Astrocyte (in vitro differentiated cells and primary cell): ENCODE results near the gene ELOVL2. TPM values are rescaled to one million over a fixed set of nuclear protein-coding genes. Genes with fewer than 3 reads are reported as not detected.

ENCODE experiments used
- DNase-seq: peaks from one replicate; pipeline ENCODE4 v3.0.0-alpha.2; 2010; ENCODE audit warnings: low read depth
- FAIRE-seq: peaks from 2 replicates; lab custom pipeline; 2011; peaks lifted over from hg19 to GRCh38; lab: Jason Lieb, UNC
- H2AFZ ChIP-seq: 2 replicates; pipeline ENCODE4 v1.6.0; 2012; ENCODE audit warnings: low read depth, low read length, inconsistent platforms
- H3K27ac ChIP-seq: 2 replicates; pipeline ENCODE4 v1.5.1; 2011; ENCODE audit warnings: low read depth, low read length, inconsistent platforms
- H3K27me3 ChIP-seq: 2 replicates; pipeline ENCODE4 v1.6.0; 2011; ENCODE audit warnings: low read length, inconsistent platforms; ENCODE audit not compliant: insufficient read depth
- H3K36me3 ChIP-seq: 2 replicates; pipeline ENCODE4 v1.5.1; 2011; ENCODE audit warnings: low read length, inconsistent platforms; ENCODE audit not compliant: insufficient read depth
- H3K4me1 ChIP-seq: 2 replicates; pipeline ENCODE4 v1.5.1; 2011; ENCODE audit warnings: low read length, inconsistent platforms; ENCODE audit not compliant: insufficient read depth
- H3K4me2 ChIP-seq: 2 replicates; pipeline ENCODE4 v1.6.0; 2012; ENCODE audit warnings: low read length, inconsistent platforms
- H3K4me3 ChIP-seq: 2 replicates; pipeline ENCODE4 v1.5.1; 2011; ENCODE audit warnings: low read depth, mild to moderate bottlenecking, low read length, inconsistent platforms; ENCODE audit not compliant: insufficient read depth
- H3K79me2 ChIP-seq: 2 replicates; pipeline ENCODE4 v1.6.0; 2012; ENCODE audit warnings: mild to moderate bottlenecking, low read length, inconsistent platforms; ENCODE audit not compliant: insufficient read depth
- H3K9ac ChIP-seq: 2 replicates; pipeline ENCODE4 v1.6.0; 2012; ENCODE audit warnings: mild to moderate bottlenecking, low read length, inconsistent platforms
- H3K9me3 ChIP-seq: 2 replicates; pipeline ENCODE4 v1.5.1; 2012; ENCODE audit warnings: low read depth, mild to moderate bottlenecking, low read length, inconsistent platforms; ENCODE audit not compliant: insufficient read depth
- H4K20me1 ChIP-seq: 2 replicates; pipeline ENCODE4 v1.6.0; 2012; ENCODE audit warnings: low read length, inconsistent platforms; ENCODE audit not compliant: insufficient read depth
- H3K27ac Mint-ChIP-seq: one replicate; pipeline ENCODE4 v1.8.0; 2021; ENCODE audit warnings: mild to moderate bottlenecking, mixed read lengths; ENCODE audit not compliant: unreplicated experiment
- H3K27me3 Mint-ChIP-seq: one replicate; pipeline ENCODE4 v1.8.0; 2021; ENCODE audit warnings: low read depth, mixed read lengths; ENCODE audit not compliant: unreplicated experiment
- H3K36me3 Mint-ChIP-seq: one replicate; pipeline ENCODE4 v1.8.0; 2021; ENCODE audit warnings: low read depth, mixed read lengths; ENCODE audit not compliant: unreplicated experiment
- H3K4me1 Mint-ChIP-seq: one replicate; pipeline ENCODE4 v1.8.0; 2021; ENCODE audit warnings: low read depth, mixed read lengths; ENCODE audit not compliant: unreplicated experiment
- H3K4me3 Mint-ChIP-seq: one replicate; pipeline ENCODE4 v1.8.0; 2021; ENCODE audit warnings: mild to moderate bottlenecking, moderate library complexity, mixed read lengths; ENCODE audit not compliant: unreplicated experiment
- H3K9me3 Mint-ChIP-seq: one replicate; pipeline ENCODE4 v1.8.0; 2021; ENCODE audit warnings: mild to moderate bottlenecking, mixed read lengths; ENCODE audit not compliant: unreplicated experiment
- CTCF ChIP-seq: IDR thresholded peaks from 2 replicates; pipeline ENCODE4 v1.5.1; 2011; ENCODE audit warnings: low read depth, mild to moderate bottlenecking, inconsistent platforms, low read length, moderate library complexity; ENCODE audit not compliant: insufficient read depth
- EZH2 ChIP-seq: IDR thresholded peaks from 2 replicates; pipeline ENCODE4 v1.6.1; 2012; ENCODE audit warnings: mild to moderate bottlenecking, low read length, inconsistent platforms; ENCODE audit not compliant: insufficient read depth
- total RNA-seq: library from RNA; stranded (reverse); gene quantifications from 2 replicates; pipeline ENCODE4 v1.2.1, GENCODE V29; 2021

Gene ELOVL2
- total RNA-seq, 1 donor from 2014 or later: 5.7 TPM

- Mint-ChIP-seq H3K4me1 (peaks cover 23% of the 10 kb centered on the region), H3K4me3 (no peak overlapping the region), H3K27ac (peak overlapping the region; percentile 31), H3K36me3 (peaks cover 3% of the 10 kb centered on the region), H3K9me3 (peaks cover 14% of the 10 kb centered on the region), H3K27me3 (no peaks in the 10 kb centered on the region)
- no peaks in the 10 kb centered on the region for H3K9me3 ChIP-seq
- peaks cover 11% of the 10 kb centered on the region for H3K4me1 ChIP-seq
- no peaks in the 10 kb centered on the region for H3K27me3 ChIP-seq
- H2AFZ ChIP-seq: no peak overlapping the region
- no peaks in the 10 kb centered on the region for H3K79me2 ChIP-seq
- H3K36me3 ChIP-seq: no peaks in the 10 kb centered on the region
- H4K20me1 ChIP-seq: no peaks in the 10 kb centered on the region
- FAIRE-seq: no peak
- no peak for TF ChIP-seq CTCF
- peak overlapping the region; percentile 41 for H3K27ac ChIP-seq
- no peak overlapping the region for H3K4me3 ChIP-seq
- H3K9ac ChIP-seq: peak overlapping the region; percentile 15
- DNase-seq: peak; percentile 77
- H3K4me2 ChIP-seq: peak overlapping the region; percentile 41
Observed at GRCh38 chr6:10962673-10963072, 81.4 kb downstream of the ELOVL2 start.

- TF ChIP-seq EZH2 (no peak), CTCF (no peak)
- Mint-ChIP-seq H3K27ac (no peak overlapping the region), H3K27me3 (no peaks in the 10 kb centered on the region), H3K4me3 (no peak overlapping the region), H3K9me3 (peaks cover 17% of the 10 kb centered on the region), H3K4me1 (peaks cover 23% of the 10 kb centered on the region), H3K36me3 (peaks cover 5% of the 10 kb centered on the region)
- Histone ChIP-seq H3K9me3 (no peaks in the 10 kb centered on the region), H2AFZ (no peak overlapping the region), H3K9ac (no peak overlapping the region), H3K4me2 (no peak overlapping the region), H3K27me3 (no peaks in the 10 kb centered on the region), H3K79me2 (no peaks in the 10 kb centered on the region), H4K20me1 (no peaks in the 10 kb centered on the region), H3K36me3 (no peaks in the 10 kb centered on the region), H3K4me3 (no peak overlapping the region), H3K4me1 (peaks cover 11% of the 10 kb centered on the region), H3K27ac (no peak overlapping the region)
- FAIRE-seq (no peak), DNase-seq (no peak)
Observed at GRCh38 chr6:10961837-10962236, 82.3 kb downstream of the ELOVL2 start.

- peaks cover 9% of the 10 kb centered on the region for H3K9me3 Mint-ChIP-seq
- H3K27ac Mint-ChIP-seq: no peak overlapping the region
- Histone ChIP-seq H3K4me3 (no peak overlapping the region), H3K9me3 (no peaks in the 10 kb centered on the region), H3K27ac (no peak overlapping the region), H4K20me1 (no peaks in the 10 kb centered on the region), H2AFZ (no peak overlapping the region), H3K4me2 (no peak overlapping the region), H3K9ac (no peak overlapping the region), H3K4me1 (peaks cover 11% of the 10 kb centered on the region), H3K36me3 (no peaks in the 10 kb centered on the region), H3K27me3 (no peaks in the 10 kb centered on the region), H3K79me2 (no peaks in the 10 kb centered on the region)
- TF ChIP-seq EZH2 (no peak), CTCF (no peak)
- H3K27me3 Mint-ChIP-seq: no peaks in the 10 kb centered on the region
- H3K4me3 Mint-ChIP-seq: no peak overlapping the region
- FAIRE-seq (no peak), DNase-seq (no peak)
- H3K36me3 Mint-ChIP-seq: peaks cover 5% of the 10 kb centered on the region
- H3K4me1 Mint-ChIP-seq: peaks cover 23% of the 10 kb centered on the region
Observed at GRCh38 chr6:10960171-10960570, 83.9 kb downstream of the ELOVL2 start.
